ENCODE data around the gene ZNF362. TPM values are rescaled to one million over a fixed set of nuclear protein-coding genes. Genes with fewer than 3 reads are reported as not detected.

ZNF362 gene
- total and polyA plus RNA-seq, 2 experiments from 2014 or later, result 9.7 to 26.0 TPM

- 86 to 97% methylated on average over 4 of the region's 4 CpGs for WGBS, 2 experiments (ENCODE audit: low coverage in 1 of 2, low lambda C conversion rate in 2 of 2, missing lambda C conversion rate in 2 of 2)
- H3K9me3 ChIP-seq (ENCODE audit: low read depth), result no peaks in the 10 kb centered on the region
- H3K9ac ChIP-seq, result no peak overlapping the region
- no peak for DNase-seq
- no peak overlapping the region for H2AFZ ChIP-seq
- no peaks in the 10 kb centered on the region for H3K36me3 ChIP-seq (ENCODE audit: low read depth)
- H3F3A ChIP-seq (ENCODE audit: insufficient read depth), result no peaks in the 10 kb centered on the region
- no peak overlapping the region for H3K4me3 ChIP-seq
- H3K27ac ChIP-seq, result no peak overlapping the region
- in situ Hi-C loops (cut with MboI), result loop anchor here (5.0 to 25.0 kb wide), 2 partner anchors 69 to 164 kb away; partner anchors contain the start of gene ZSCAN20
- H3K4me1 ChIP-seq (ENCODE audit: insufficient read depth), result peaks cover 12% of the 10 kb centered on the region
- H3K27me3 ChIP-seq (replicated peaks; ENCODE audit: insufficient read depth), result no peaks in the 10 kb centered on the region
- no peaks in the 10 kb centered on the region for H4K20me1 ChIP-seq (ENCODE audit: insufficient read depth)
- H3K9me2 ChIP-seq (ENCODE audit: insufficient read depth), result no peaks in the 10 kb centered on the region
- no peaks in the 10 kb centered on the region for H3K79me2 ChIP-seq (ENCODE audit: insufficient read depth)
- no peak overlapping the region for H3K4me2 ChIP-seq (ENCODE audit: unreplicated experiment)
- TF ChIP-seq EZH2 (IDR thresholded peaks at IDR 0.05; ENCODE audit: insufficient read depth, poor library complexity, severe bottlenecking), result no peak
- no peak for TF ChIP-seq EZH2phosphoT487 (IDR thresholded peaks at IDR 0.05; ENCODE audit: insufficient read depth, low read depth)
Observed at GRCh38 chr1:33297911-33298622, 41.8 kb downstream of the ZNF362 start.

- H3K27ac ChIP-seq, result no peak overlapping the region
- no peak overlapping the region for H2AFZ ChIP-seq
- H3K4me1 ChIP-seq (ENCODE audit: insufficient read depth), result peaks cover 12% of the 10 kb centered on the region
- peak; percentile 75 for DNase-seq
- TF ChIP-seq EZH2 (IDR thresholded peaks at IDR 0.05; ENCODE audit: insufficient read depth, poor library complexity, severe bottlenecking), result no peak
- TF ChIP-seq EZH2phosphoT487 (IDR thresholded peaks at IDR 0.05; ENCODE audit: insufficient read depth, low read depth), result no peak
- no peak overlapping the region for H3K4me2 ChIP-seq (ENCODE audit: unreplicated experiment)
- no peaks in the 10 kb centered on the region for H3K9me3 ChIP-seq (ENCODE audit: low read depth)
- H3K9ac ChIP-seq, result no peak overlapping the region
- no peaks in the 10 kb centered on the region for H3K36me3 ChIP-seq (ENCODE audit: low read depth)
- no peaks in the 10 kb centered on the region for H4K20me1 ChIP-seq (ENCODE audit: insufficient read depth)
- in situ Hi-C loops (cut with MboI), result loop anchor here (5.0 to 25.0 kb wide), 2 partner anchors 69 to 164 kb away; partner anchors contain the start of gene ZSCAN20
- H3F3A ChIP-seq (ENCODE audit: insufficient read depth), result no peaks in the 10 kb centered on the region
- H3K27me3 ChIP-seq (replicated peaks; ENCODE audit: insufficient read depth), result no peaks in the 10 kb centered on the region
- H3K9me2 ChIP-seq (ENCODE audit: insufficient read depth), result no peaks in the 10 kb centered on the region
- WGBS, 2 experiments (ENCODE audit: low coverage in 1 of 2, low lambda C conversion rate in 2 of 2, missing lambda C conversion rate in 2 of 2), result 61 to 63% methylated on average over 18 of the region's 18 CpGs
- H3K79me2 ChIP-seq (ENCODE audit: insufficient read depth), result no peaks in the 10 kb centered on the region
- H3K4me3 ChIP-seq, result no peak overlapping the region
Observed at GRCh38 chr1:33298623-33299277, 42.5 kb downstream of the ZNF362 start.

- Histone ChIP-seq H3K9me3 (ENCODE audit: low read depth) (no peaks in the 10 kb centered on the region), H3K27me3 (replicated peaks; ENCODE audit: insufficient read depth) (no peaks in the 10 kb centered on the region), H3K79me2 (ENCODE audit: insufficient read depth) (no peaks in the 10 kb centered on the region), H3F3A (ENCODE audit: insufficient read depth) (no peaks in the 10 kb centered on the region), H3K9me2 (ENCODE audit: insufficient read depth) (no peaks in the 10 kb centered on the region), H3K36me3 (ENCODE audit: low read depth) (no peaks in the 10 kb centered on the region), H3K9ac (no peak overlapping the region), H2AFZ (no peak overlapping the region), H3K4me2 (ENCODE audit: unreplicated experiment) (no peak overlapping the region), H3K4me1 (ENCODE audit: insufficient read depth) (peaks cover 12% of the 10 kb centered on the region), H3K4me3 (no peak overlapping the region), H4K20me1 (ENCODE audit: insufficient read depth) (no peaks in the 10 kb centered on the region), H3K27ac (no peak overlapping the region)
- in situ Hi-C loops (cut with MboI), result loop anchor here (5.0 to 25.0 kb wide), 2 partner anchors 68 to 163 kb away; partner anchors contain the start of gene ZSCAN20
- no peak for DNase-seq
- WGBS, 2 experiments (ENCODE audit: low coverage in 1 of 2, low lambda C conversion rate in 2 of 2, missing lambda C conversion rate in 2 of 2), result 86 to 91% methylated on average over 13 to 15 of the region's 15 CpGs
- TF ChIP-seq EZH2phosphoT487 (IDR thresholded peaks at IDR 0.05; ENCODE audit: insufficient read depth, low read depth) (no peak), EZH2 (IDR thresholded peaks at IDR 0.05; ENCODE audit: insufficient read depth, poor library complexity, severe bottlenecking) (no peak)
Observed at GRCh38 chr1:33299461-33300155, 43.3 kb downstream of the ZNF362 start.

- no peak for TF ChIP-seq EZH2phosphoT487 (IDR thresholded peaks at IDR 0.05; ENCODE audit: insufficient read depth, low read depth)
- no peak for TF ChIP-seq EZH2 (IDR thresholded peaks at IDR 0.05; ENCODE audit: insufficient read depth, poor library complexity, severe bottlenecking)
- Histone ChIP-seq H3K79me2 (ENCODE audit: insufficient read depth) (no peaks in the 10 kb centered on the region), H3K36me3 (ENCODE audit: low read depth) (no peaks in the 10 kb centered on the region), H3K4me3 (no peak overlapping the region), H2AFZ (no peak overlapping the region), H4K20me1 (ENCODE audit: insufficient read depth) (no peaks in the 10 kb centered on the region), H3K4me1 (ENCODE audit: insufficient read depth) (peaks cover 12% of the 10 kb centered on the region), H3F3A (ENCODE audit: insufficient read depth) (no peaks in the 10 kb centered on the region), H3K9ac (no peak overlapping the region), H3K9me2 (ENCODE audit: insufficient read depth) (no peaks in the 10 kb centered on the region), H3K27ac (no peak overlapping the region), H3K27me3 (replicated peaks; ENCODE audit: insufficient read depth) (no peaks in the 10 kb centered on the region), H3K4me2 (ENCODE audit: unreplicated experiment) (peak overlapping the region; percentile 41), H3K9me3 (ENCODE audit: low read depth) (no peaks in the 10 kb centered on the region)
- peak; percentile 88 for DNase-seq
- 94 to 98% methylated on average over 5 of the region's 5 CpGs for WGBS, 2 experiments (ENCODE audit: low coverage in 1 of 2, low lambda C conversion rate in 2 of 2, missing lambda C conversion rate in 2 of 2)
- in situ Hi-C loops (cut with MboI), result no loop called here
Observed at GRCh38 chr1:33300673-33301072, 44.4 kb downstream of the ZNF362 start.
